ENCODE results near the gene SAMMSON.

DNA sequence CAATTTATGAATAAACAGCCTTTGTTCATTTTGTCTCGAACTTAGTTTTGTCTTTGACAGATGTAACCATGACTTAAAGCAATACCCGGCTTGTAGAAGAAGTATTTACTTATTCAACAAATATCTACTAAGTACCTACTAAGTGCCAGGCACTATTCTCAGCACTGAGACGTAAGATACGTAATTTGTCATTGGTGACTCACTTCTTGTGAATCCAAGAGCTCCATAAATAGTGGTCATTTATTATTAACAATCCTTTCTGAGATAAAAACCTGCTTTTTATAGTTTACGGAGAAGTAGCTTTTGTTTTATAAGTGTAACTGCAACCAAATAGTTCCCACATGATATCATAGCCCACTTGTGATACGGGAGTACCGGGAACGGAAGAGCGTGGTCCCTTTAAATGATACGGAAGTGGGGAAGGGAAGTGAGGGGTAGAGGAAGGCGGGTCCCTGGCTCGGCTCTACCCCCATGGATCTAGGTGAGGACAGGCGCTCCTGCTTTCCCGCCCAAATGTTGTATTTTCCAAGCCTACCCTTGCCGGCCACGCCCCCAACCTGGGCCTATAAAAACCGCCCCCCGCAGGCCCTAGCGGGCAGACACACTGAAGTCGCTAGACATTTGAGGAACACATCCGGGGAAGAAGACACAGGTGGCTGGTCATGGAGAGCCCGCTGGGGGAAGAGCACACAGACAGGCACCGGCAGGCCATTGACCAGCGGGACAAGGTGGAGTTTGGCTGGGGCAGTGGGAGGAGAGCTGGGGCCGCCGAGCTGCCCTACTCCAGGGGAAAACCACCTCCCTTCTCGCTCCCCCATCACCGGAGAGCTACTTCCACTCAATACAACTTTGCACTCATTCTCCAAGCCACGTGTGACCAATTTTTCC, at the start of gene SAMMSON:
- TF ChIP-seq RXRA (IDR thresholded peaks at IDR 0.05) (no peak), YY1 (IDR thresholded peaks at IDR 0.05) (no peak)
- TF ChIP-seq, protein P1, sequence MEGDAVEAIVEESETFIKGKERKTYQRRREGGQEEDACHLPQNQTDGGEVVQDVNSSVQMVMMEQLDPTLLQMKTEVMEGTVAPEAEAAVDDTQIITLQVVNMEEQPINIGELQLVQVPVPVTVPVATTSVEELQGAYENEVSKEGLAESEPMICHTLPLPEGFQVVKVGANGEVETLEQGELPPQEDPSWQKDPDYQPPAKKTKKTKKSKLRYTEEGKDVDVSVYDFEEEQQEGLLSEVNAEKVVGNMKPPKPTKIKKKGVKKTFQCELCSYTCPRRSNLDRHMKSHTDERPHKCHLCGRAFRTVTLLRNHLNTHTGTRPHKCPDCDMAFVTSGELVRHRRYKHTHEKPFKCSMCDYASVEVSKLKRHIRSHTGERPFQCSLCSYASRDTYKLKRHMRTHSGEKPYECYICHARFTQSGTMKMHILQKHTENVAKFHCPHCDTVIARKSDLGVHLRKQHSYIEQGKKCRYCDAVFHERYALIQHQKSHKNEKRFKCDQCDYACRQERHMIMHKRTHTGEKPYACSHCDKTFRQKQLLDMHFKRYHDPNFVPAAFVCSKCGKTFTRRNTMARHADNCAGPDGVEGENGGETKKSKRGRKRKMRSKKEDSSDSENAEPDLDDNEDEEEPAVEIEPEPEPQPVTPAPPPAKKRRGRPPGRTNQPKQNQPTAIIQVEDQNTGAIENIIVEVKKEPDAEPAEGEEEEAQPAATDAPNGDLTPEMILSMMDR (IDR thresholded peaks at IDR 0.05; ENCODE audit: low read depth, low read length, missing input control) = no peak
- TF ChIP-seq, protein P2, sequence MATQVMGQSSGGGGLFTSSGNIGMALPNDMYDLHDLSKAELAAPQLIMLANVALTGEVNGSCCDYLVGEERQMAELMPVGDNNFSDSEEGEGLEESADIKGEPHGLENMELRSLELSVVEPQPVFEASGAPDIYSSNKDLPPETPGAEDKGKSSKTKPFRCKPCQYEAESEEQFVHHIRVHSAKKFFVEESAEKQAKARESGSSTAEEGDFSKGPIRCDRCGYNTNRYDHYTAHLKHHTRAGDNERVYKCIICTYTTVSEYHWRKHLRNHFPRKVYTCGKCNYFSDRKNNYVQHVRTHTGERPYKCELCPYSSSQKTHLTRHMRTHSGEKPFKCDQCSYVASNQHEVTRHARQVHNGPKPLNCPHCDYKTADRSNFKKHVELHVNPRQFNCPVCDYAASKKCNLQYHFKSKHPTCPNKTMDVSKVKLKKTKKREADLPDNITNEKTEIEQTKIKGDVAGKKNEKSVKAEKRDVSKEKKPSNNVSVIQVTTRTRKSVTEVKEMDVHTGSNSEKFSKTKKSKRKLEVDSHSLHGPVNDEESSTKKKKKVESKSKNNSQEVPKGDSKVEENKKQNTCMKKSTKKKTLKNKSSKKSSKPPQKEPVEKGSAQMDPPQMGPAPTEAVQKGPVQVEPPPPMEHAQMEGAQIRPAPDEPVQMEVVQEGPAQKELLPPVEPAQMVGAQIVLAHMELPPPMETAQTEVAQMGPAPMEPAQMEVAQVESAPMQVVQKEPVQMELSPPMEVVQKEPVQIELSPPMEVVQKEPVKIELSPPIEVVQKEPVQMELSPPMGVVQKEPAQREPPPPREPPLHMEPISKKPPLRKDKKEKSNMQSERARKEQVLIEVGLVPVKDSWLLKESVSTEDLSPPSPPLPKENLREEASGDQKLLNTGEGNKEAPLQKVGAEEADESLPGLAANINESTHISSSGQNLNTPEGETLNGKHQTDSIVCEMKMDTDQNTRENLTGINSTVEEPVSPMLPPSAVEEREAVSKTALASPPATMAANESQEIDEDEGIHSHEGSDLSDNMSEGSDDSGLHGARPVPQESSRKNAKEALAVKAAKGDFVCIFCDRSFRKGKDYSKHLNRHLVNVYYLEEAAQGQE (IDR thresholded peaks at IDR 0.05) = no peak
- TF ChIP-seq, protein P3, sequence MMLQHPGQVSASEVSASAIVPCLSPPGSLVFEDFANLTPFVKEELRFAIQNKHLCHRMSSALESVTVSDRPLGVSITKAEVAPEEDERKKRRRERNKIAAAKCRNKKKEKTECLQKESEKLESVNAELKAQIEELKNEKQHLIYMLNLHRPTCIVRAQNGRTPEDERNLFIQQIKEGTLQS (IDR thresholded peaks at IDR 0.05) = no peak

Data from liver (tissue), 3 donors.